Activated T-helper 17 cell treated with anti-CD3 and anti-CD28 coated beads, Interleukin-2, amount 50 U/mL, for 72 hours (primary cell): Measurements from ENCODE around the gene TTC24. TPM values are rescaled to one million over a fixed set of nuclear protein-coding genes. Genes with fewer than 3 reads are reported as not detected.
"Not testable (repeated sequence)": the region's sequence is repeated elsewhere in the genome, so short reads cannot be mapped to it uniquely, and the experiment has no call there.

Experiments
- ATAC-seq: fragments of 150-1000 bp; cut with Tn5 transposase; replicated peaks from 2 replicates; pipeline ENCODE4 v1.10.0; 2021; ENCODE audit warnings: mild to moderate bottlenecking, moderate library complexity
- H3K27ac Mint-ChIP-seq: one replicate; pipeline ENCODE4 v1.8.0; 2022; ENCODE audit warnings: mixed read lengths
- H3K27me3 Mint-ChIP-seq: one replicate; pipeline ENCODE4 v1.8.0; 2022; ENCODE audit warnings: mixed read lengths
- H3K36me3 Mint-ChIP-seq: one replicate; pipeline ENCODE4 v1.8.0; 2022; ENCODE audit warnings: low read depth, mild to moderate bottlenecking, mixed read lengths
- H3K4me1 Mint-ChIP-seq: one replicate; pipeline ENCODE4 v1.8.0; 2022; ENCODE audit warnings: mixed read lengths
- H3K4me3 Mint-ChIP-seq: one replicate; pipeline ENCODE4 v1.8.0; 2022; ENCODE audit warnings: mild to moderate bottlenecking, mixed read lengths
- H3K9me3 Mint-ChIP-seq: one replicate; pipeline ENCODE4 v1.8.0; 2022; ENCODE audit warnings: mixed read lengths
- total RNA-seq, 2 donors: library from RNA; stranded (reverse); gene quantifications; one replicate each; pipeline ENCODE4 v1.2.3, GENCODE V29; 2022

Gene TTC24
- total RNA-seq, 2 donors from 2014 or later, result 0.79 TPM; not detected in 1

DNA sequence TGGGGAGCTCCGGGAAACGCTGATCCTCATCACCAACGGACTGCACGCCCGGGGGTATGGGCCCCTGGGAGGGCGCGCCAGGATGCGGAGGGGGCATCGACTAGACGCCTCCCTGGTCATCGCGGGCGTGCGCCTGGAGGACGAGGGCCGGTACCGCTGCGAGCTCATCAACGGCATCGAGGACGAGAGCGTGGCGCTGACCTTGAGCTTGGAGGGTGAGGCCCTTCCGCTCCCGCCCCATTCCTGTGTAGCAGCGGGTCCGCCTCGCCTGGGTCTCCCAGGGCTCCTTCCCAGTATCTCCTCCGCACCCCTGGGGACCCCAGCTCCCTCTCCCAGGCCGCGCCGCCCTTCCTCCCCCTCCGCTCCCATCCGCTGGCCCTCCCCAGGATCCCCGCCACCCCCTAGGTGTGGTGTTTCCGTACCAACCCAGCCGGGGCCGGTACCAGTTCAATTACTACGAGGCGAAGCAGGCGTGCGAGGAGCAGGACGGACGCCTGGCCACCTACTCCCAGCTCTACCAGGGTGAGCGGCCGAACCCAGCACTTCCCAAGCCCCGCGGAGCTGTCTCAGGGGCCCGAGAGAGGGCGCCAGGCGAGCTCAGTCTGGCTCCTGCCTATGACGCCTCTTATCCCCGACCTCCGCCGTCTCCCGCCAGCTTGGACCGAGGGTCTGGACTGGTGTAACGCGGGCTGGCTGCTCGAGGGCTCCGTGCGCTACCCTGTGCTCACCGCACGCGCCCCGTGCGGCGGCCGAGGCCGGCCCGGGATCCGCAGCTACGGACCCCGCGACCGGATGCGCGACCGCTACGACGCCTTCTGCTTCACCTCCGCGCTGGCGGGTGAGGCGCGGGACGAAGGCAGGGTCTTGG, 44.7 kb downstream of the TTC24 start:
- Mint-ChIP-seq H3K4me3 (peak overlapping the region; percentile 64), H3K9me3 (no peaks in the 10 kb centered on the region), H3K27me3 (peaks cover 40% of the 10 kb centered on the region), H3K36me3 (no peaks in the 10 kb centered on the region), H3K27ac (no peak overlapping the region), H3K4me1 (peaks cover 6% of the 10 kb centered on the region)
- ATAC-seq, result peak; percentile 65

- ATAC-seq, result peak; percentile 17
- Mint-ChIP-seq H3K27me3 (peaks cover 36% of the 10 kb centered on the region), H3K4me1 (peaks cover 6% of the 10 kb centered on the region), H3K36me3 (no peaks in the 10 kb centered on the region), H3K9me3 (no peaks in the 10 kb centered on the region), H3K4me3 (peak overlapping the region; percentile 64), H3K27ac (no peak overlapping the region)
Measured at GRCh38 chr1:156624814-156625435, 45.4 kb downstream of the TTC24 start.

DNA sequence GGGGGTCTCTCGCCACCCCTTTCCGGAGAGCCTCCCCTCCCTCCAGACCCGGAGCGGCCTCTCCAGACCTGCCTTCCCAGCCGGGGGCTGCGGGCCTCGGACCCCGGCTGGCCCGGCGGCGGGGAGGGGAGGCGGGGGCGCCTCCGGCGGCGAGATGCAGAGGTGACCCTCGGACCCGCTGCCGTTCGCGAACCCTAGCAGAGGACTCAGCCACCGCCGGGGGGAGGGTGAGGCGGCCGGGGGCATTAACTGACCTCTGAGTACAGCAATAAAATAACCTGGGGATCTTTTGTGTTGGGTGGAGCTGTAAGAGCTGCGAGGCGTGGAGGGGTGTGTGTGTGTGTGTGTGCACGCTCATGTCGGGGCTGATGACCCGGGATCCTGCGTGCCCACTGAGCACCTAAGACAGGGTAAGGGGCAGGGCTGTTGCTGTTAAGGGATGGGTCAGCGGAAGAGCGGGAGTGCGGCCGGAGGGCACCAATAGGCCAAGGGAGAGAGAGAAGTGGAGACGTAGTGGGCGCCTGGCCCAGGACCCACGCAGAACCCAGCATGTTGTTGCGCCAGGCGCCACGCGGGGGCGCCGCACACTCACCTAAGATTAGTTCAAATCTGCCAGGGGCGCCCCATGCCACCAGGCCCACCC, 46.0 kb downstream of the TTC24 start:
- peak; percentile 67 for ATAC-seq
- Mint-ChIP-seq H3K27me3 (peaks cover 31% of the 10 kb centered on the region), H3K4me1 (peaks cover 6% of the 10 kb centered on the region), H3K36me3 (no peaks in the 10 kb centered on the region), H3K27ac (no peak overlapping the region), H3K4me3 (peak overlapping the region; percentile 64), H3K9me3 (no peaks in the 10 kb centered on the region)

GRCh38 chr1:156626079-156626438, 46.5 kb downstream of the TTC24 start:
- Mint-ChIP-seq H3K27me3 (peaks cover 31% of the 10 kb centered on the region), H3K27ac (no peak overlapping the region), H3K4me3 (peak overlapping the region; percentile 64), H3K9me3 (no peaks in the 10 kb centered on the region), H3K4me1 (peaks cover 6% of the 10 kb centered on the region), H3K36me3 (no peaks in the 10 kb centered on the region)
- ATAC-seq, result no peak

DNA sequence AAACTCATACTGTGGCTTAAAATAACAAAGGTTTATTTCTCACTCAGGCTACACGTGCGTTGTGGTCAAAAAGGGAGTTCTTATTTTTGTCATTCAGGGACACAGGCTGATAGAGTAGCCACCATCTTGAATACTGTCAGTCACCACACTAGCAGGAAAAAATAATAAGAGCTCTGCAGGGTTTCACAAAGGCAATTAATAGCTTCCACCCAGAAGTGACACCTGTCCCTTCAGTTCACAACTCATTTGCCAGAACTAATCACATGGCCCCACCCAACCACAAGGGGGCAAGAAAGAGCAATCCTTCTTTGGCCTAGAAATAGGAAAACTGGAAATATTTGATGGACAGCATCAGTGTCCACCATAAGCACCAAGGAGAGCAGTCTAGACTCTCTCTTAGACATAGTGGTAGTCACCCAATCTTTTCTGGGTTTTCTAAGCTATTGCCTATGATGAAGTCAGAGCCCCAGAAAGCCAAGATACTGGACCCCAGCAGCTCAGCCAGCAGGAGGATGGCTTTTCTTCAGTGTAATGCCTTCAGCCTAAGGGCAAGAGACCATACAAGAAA, 47.9 kb downstream of the TTC24 start:
- H3K4me1 Mint-ChIP-seq, result peaks cover 6% of the 10 kb centered on the region
- no peak overlapping the region for H3K4me3 Mint-ChIP-seq
- peak; percentile 37 for ATAC-seq
- H3K9me3 Mint-ChIP-seq, result no peaks in the 10 kb centered on the region
- H3K27me3 Mint-ChIP-seq, result peaks cover 34% of the 10 kb centered on the region
- no peak overlapping the region for H3K27ac Mint-ChIP-seq
- H3K36me3 Mint-ChIP-seq, result no peaks in the 10 kb centered on the region

- Mint-ChIP-seq H3K9me3 (no peaks in the 10 kb centered on the region), H3K4me1 (peaks cover 6% of the 10 kb centered on the region), H3K36me3 (no peaks in the 10 kb centered on the region), H3K4me3 (no peak overlapping the region), H3K27me3 (peaks cover 39% of the 10 kb centered on the region), H3K27ac (no peak overlapping the region)
- no peak for ATAC-seq
Measured at GRCh38 chr1:156629823-156630449, 50.4 kb downstream of the TTC24 start.

DNA sequence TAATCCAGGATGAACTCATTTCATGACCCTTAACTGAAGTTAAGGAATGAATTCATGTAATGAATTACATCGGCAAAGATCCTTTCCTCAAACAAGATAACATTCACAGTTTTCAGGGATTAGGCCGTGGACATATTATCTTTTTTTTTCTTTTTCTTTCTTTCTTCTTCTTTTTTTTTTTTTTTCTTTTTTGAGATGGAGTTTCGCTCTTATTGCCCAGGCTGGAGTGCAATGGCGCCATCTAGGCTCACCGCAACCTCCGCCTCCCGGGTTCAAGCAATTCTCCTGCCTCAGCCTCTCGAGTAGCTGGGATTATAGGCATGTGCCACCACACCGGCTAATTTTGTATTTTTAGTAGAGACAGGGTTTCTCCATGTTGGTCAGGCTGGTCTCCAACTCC, 51.6 kb downstream of the TTC24 start:
- ATAC-seq, H3K4me1 Mint-ChIP-seq, H3K36me3 Mint-ChIP-seq, H3K9me3 Mint-ChIP-seq, H3K4me3 Mint-ChIP-seq, H3K27ac Mint-ChIP-seq: not testable (repeated sequence)
- H3K27me3 Mint-ChIP-seq, result peaks cover 36% of the 10 kb centered on the region

GRCh38 chr1:156632355-156632754, 52.8 kb downstream of the TTC24 start:
- Mint-ChIP-seq H3K9me3 (no peaks in the 10 kb centered on the region), H3K4me1 (no peaks in the 10 kb centered on the region), H3K27me3 (peaks cover 37% of the 10 kb centered on the region), H3K4me3 (no peak overlapping the region), H3K27ac (no peak overlapping the region), H3K36me3 (no peaks in the 10 kb centered on the region)
- ATAC-seq, result no peak

Other genes with a start within 250 kb of the TTC24 start
- 100 to 1,000 TPM; 185 to 405 TPM for gene CCT3, start 241.4 kb upstream of the TTC24 start, total RNA-seq
- 1 to 10 TPM in 1 of 2 donors, not detected in 1; 1.1 TPM for gene TSACC, start 241.2 kb upstream of the TTC24 start, total RNA-seq
- gene RHBG, start 210.5 kb upstream of the TTC24 start, total RNA-seq, result not detected
- 10 to 100 TPM; 34.4 to 68.5 TPM for gene MEF2D, start 78.9 kb upstream of the TTC24 start, total RNA-seq
- 1 to 10 TPM; 8.7 to 9.4 TPM for gene IQGAP3, start 7.2 kb upstream of the TTC24 start, total RNA-seq
- gene NAXE, start 12.1 kb downstream of the TTC24 start, total RNA-seq, result 10 to 100 TPM; 56.2 to 74.7 TPM
- gene GPATCH4, start 21.8 kb downstream of the TTC24 start, total RNA-seq, result 10 to 100 TPM; 21.3 to 51.8 TPM
- 1 to 10 TPM in 1 of 2 donors, under 1 TPM in 1; 0.30 to 1.5 TPM for gene HAPLN2, start 39.7 kb downstream of the TTC24 start, total RNA-seq
- not detected for gene BCAN, start 62.4 kb downstream of the TTC24 start, total RNA-seq
- under 1 TPM in 1 of 2 donors, not detected in 1; 0.05 TPM for gene NES, start 97.7 kb downstream of the TTC24 start, total RNA-seq
- gene CRABP2, start 125.9 kb downstream of the TTC24 start, total RNA-seq, result 1 to 10 TPM; 2.2 to 4.4 TPM
- 10 to 100 TPM; 29.0 to 51.6 TPM for gene METTL25B, start 148.7 kb downstream of the TTC24 start, total RNA-seq
- 10 to 100 TPM; 38.8 to 74.9 TPM for gene ISG20L2, start 149.0 kb downstream of the TTC24 start, total RNA-seq
- 10 to 100 TPM; 58.8 to 67.0 TPM for gene MRPL24, start 161.4 kb downstream of the TTC24 start, total RNA-seq
- gene HDGF, start 172.0 kb downstream of the TTC24 start, total RNA-seq, result 100 to 1,000 TPM; 270 to 361 TPM
- 10 to 100 TPM; 54.0 to 76.7 TPM for gene PRCC, start 187.8 kb downstream of the TTC24 start, total RNA-seq
- gene SH2D2A, start 237.1 kb downstream of the TTC24 start, total RNA-seq, result 100 to 1,000 TPM; 173 to 257 TPM